ENCODE data around the gene MTHFD1L. TPM values are rescaled to one million over a fixed set of nuclear protein-coding genes. Genes with fewer than 3 reads are reported as not detected.

Gene MTHFD1L
- total RNA-seq, 4 donors from 2014 or later, result 4.3 to 23.1 (median 4.7) TPM

DNA sequence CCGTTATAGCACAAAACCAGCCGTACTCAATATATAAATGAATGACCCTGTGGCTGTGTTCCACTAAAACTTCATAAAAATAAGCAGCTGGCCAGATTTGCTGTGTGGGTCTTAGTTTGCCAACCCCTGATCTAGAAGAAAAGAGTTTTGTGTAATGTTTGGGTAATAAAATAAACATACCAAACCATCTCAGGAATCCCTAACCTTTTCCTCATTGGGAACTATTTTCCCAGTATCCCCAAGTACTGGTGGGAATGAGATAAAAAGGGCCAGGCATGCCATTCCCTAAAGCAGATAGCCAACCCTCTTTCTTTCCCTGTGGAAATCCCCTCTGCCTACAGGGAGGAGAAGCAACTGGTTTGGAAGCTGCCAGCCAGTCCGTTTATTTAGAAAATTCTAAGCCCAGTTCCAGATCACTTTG, 205.1 kb downstream of the MTHFD1L start:
- no peaks in the 10 kb centered on the region for H3K27me3 ChIP-seq
- H3K4me1 ChIP-seq, result peaks cover 0 to 6% (median 3%) of the 10 kb centered on the region in 4 donors
- no peaks in the 10 kb centered on the region for H3K9me3 ChIP-seq
- H3K27ac ChIP-seq, result peak overlapping the region; percentile 19 to 45 (median 39)
- TF ChIP-seq POLR2A (IDR thresholded peaks at IDR 0.05), result no peak
- TF ChIP-seq, protein P1, sequence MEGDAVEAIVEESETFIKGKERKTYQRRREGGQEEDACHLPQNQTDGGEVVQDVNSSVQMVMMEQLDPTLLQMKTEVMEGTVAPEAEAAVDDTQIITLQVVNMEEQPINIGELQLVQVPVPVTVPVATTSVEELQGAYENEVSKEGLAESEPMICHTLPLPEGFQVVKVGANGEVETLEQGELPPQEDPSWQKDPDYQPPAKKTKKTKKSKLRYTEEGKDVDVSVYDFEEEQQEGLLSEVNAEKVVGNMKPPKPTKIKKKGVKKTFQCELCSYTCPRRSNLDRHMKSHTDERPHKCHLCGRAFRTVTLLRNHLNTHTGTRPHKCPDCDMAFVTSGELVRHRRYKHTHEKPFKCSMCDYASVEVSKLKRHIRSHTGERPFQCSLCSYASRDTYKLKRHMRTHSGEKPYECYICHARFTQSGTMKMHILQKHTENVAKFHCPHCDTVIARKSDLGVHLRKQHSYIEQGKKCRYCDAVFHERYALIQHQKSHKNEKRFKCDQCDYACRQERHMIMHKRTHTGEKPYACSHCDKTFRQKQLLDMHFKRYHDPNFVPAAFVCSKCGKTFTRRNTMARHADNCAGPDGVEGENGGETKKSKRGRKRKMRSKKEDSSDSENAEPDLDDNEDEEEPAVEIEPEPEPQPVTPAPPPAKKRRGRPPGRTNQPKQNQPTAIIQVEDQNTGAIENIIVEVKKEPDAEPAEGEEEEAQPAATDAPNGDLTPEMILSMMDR (IDR thresholded peaks at IDR 0.05), result no peak
- no peak for DNase-seq
- no peaks in the 10 kb centered on the region for H3K36me3 ChIP-seq
- H3K4me3 ChIP-seq, result peak overlapping the region in 1 of 4 donors; percentile 14

DNA sequence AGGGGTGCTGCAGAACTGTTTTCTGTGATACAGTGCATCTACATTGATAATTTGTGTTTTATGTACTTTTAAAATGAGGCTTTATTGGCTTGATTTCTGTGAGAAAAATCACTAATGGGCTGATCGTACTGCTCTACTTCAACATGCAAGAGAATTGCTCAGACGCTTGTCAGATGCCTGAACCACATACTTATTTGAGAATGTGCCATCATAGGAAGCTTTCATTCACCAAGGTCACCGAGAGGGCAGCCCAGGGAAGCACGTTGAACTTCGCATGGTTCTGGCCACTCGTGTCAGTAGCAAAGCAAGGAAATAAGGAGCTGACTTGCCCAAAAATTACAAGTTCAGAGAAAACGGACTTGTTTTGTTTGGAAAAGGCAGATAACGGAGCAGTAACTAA, 205.8 kb downstream of the MTHFD1L start:
- Histone ChIP-seq H3K9me3 (no peaks in the 10 kb centered on the region), H3K36me3 (no peaks in the 10 kb centered on the region), H3K4me3 (peak overlapping the region in 1 of 4 donors; percentile 14), H3K27ac (peak overlapping the region; percentile 19 to 45 (median 39)), H3K4me1 (peaks cover 0 to 6% (median 3%) of the 10 kb centered on the region in 4 donors), H3K27me3 (no peaks in the 10 kb centered on the region)
- TF ChIP-seq, protein P1 (IDR thresholded peaks at IDR 0.05), result no peak
- TF ChIP-seq POLR2A (IDR thresholded peaks at IDR 0.05), result no peak
- DNase-seq, result no peak

DNA sequence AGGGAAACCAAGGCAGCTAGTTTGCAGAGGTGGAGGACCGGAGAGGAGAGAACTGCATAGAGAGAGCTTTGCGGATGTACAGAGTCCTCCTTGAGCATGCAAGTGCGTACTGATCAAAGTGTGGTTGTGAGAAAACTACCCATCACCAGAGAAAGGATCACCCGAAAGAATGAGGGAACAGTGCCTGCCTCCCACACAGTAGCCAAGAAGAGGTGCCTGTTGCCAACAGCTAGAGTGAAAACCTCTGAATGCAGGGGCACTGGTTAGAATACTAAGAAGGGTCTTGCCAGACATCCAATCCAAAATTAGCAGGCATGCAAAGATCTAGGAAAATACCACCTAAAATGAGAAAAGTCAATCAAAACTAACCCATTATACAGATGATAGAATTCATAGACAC, 207.6 kb downstream of the MTHFD1L start:
- H3K27me3 ChIP-seq, result no peaks in the 10 kb centered on the region
- H3K9me3 ChIP-seq, result no peaks in the 10 kb centered on the region
- TF ChIP-seq, protein P1 (IDR thresholded peaks at IDR 0.05), result no peak
- TF ChIP-seq POLR2A (IDR thresholded peaks at IDR 0.05), result no peak
- no peak overlapping the region for H3K27ac ChIP-seq
- H3K4me1 ChIP-seq, result peaks cover 0 to 6% (median 0%) of the 10 kb centered on the region in 4 donors
- no peaks in the 10 kb centered on the region for H3K36me3 ChIP-seq
- no peak overlapping the region for H3K4me3 ChIP-seq
- DNase-seq, result no peak

DNA sequence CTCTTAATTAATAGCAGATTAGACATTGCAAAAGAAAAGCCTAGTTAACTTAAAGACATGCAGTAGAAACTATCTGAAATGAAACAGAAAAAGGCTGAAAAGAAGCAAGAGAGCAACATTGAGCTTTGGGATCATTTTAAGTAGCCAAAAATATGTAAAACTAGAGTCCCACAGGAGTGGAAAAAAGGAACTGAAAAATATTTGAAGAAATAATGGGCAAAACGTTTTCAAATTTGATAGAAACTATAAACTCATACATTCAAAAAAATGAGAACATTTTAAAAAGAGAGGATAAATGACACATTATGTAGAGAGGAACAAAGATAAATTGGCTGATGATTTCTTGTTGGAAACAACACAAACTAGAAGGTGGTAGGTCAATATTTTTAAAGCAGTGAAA, 208.2 kb downstream of the MTHFD1L start:
- peaks cover 0 to 4% (median 0%) of the 10 kb centered on the region in 4 donors for H3K4me1 ChIP-seq
- no peak for TF ChIP-seq POLR2A (IDR thresholded peaks at IDR 0.05)
- TF ChIP-seq, protein P1 (IDR thresholded peaks at IDR 0.05), result no peak

DNA sequence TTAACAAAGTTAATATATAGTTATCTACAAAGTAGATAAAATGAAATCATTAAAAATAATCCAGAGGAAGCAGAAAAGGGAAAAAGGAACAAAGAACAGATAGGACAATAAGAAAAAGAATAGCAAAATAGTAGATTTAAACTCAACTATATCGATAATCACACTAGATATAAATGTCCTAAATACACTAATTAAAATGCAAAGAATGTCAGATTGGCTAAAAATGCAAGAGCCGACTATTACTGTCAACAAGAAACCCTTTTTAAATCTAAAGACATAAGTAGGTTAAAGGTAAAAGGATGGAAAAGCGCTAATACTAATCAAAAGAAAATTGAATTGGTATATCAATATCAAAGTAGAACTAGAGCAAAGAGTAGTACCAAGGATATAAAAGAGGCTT, 209.5 kb downstream of the MTHFD1L start:
- H3K4me1 ChIP-seq, result no peaks in the 10 kb centered on the region
- H3K27me3 ChIP-seq, result no peaks in the 10 kb centered on the region
- no peaks in the 10 kb centered on the region for H3K36me3 ChIP-seq
- H3K27ac ChIP-seq, result no peak overlapping the region
- DNase-seq, result no peak
- TF ChIP-seq, protein P1 (IDR thresholded peaks at IDR 0.05), result no peak
- TF ChIP-seq POLR2A (IDR thresholded peaks at IDR 0.05), result no peak
- no peaks in the 10 kb centered on the region for H3K9me3 ChIP-seq
- no peak overlapping the region for H3K4me3 ChIP-seq

More for the DNA sequence above, 208.2 kb downstream of the MTHFD1L start:
- Histone ChIP-seq H3K9me3 (no peaks in the 10 kb centered on the region), H3K27me3 (no peaks in the 10 kb centered on the region), H3K27ac (no peak overlapping the region), H3K36me3 (no peaks in the 10 kb centered on the region), H3K4me3 (no peak overlapping the region)
- no peak for DNase-seq

DNA sequence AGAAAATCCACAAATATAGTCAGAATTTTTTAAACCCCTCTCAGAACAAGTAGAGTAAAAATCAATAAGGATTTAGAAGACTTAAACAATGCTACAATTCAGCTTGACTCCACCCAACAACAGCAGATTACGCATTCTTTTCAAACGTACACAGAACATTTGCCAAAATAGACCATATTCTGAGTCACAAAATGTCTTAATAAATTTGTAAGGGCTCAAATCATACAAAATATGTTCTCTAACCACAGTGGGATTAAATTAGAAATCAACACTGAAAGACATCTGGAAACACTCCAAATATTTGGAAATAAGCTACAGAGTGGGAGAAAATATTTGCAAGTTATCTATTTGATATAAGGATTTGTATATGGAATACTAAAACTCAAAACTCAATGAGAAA, 210.0 kb downstream of the MTHFD1L start:
- no peak overlapping the region for H3K27ac ChIP-seq
- no peaks in the 10 kb centered on the region for H3K36me3 ChIP-seq
- H3K4me3 ChIP-seq, result no peak overlapping the region
- no peak for DNase-seq
- no peak for TF ChIP-seq POLR2A (IDR thresholded peaks at IDR 0.05)
- TF ChIP-seq, protein P1 (IDR thresholded peaks at IDR 0.05), result no peak
- no peaks in the 10 kb centered on the region for H3K4me1 ChIP-seq
- H3K9me3 ChIP-seq, result no peaks in the 10 kb centered on the region
- no peaks in the 10 kb centered on the region for H3K27me3 ChIP-seq

Measured in Peyer's patch (tissue), 4 donors.